IPS DF 6.9 (cell line): ENCODE data around the gene RHOF.
A peak's percentile ranks its signal among the peaks of the same experiment; 100 is the strongest.

ENCODE experiments used
- DNase-seq: peaks from one replicate; pipeline ENCODE4 v3.0.0-alpha.2; 2013; ENCODE audit warnings: low read depth, low spot score
- H3K27ac ChIP-seq: one replicate; pipeline ENCODE4 v1.5.1; 2013; ENCODE audit warnings: low read length, control low read depth
- H3K27me3 ChIP-seq: 2 replicates; pipeline ENCODE4 v1.6.1; 2013; ENCODE audit warnings: mild to moderate bottlenecking, low read length; ENCODE audit not compliant: control insufficient read depth, insufficient read depth
- H3K36me3 ChIP-seq: 2 replicates; pipeline ENCODE4 v1.6.1; 2013; ENCODE audit warnings: low read length; ENCODE audit not compliant: control insufficient read depth, insufficient read depth
- H3K4me1 ChIP-seq: 2 replicates; pipeline ENCODE4 v1.6.1; 2013; ENCODE audit warnings: low read length; ENCODE audit not compliant: control insufficient read depth, insufficient read depth
- H3K4me3 ChIP-seq: 2 replicates; pipeline ENCODE4 v1.5.1; 2013; ENCODE audit warnings: mild to moderate bottlenecking, low read length
- H3K9me3 ChIP-seq: 2 replicates; pipeline ENCODE4 v1.6.1; 2013; ENCODE audit warnings: low read length, inconsistent platforms; ENCODE audit not compliant: control insufficient read depth, insufficient read depth
- WGBS: extraction: QIAGEN DNeasy Blood & Tissue Kit; methylation state at CpG from one replicate; pipeline ENCODE4 v1.1.7; 2013; ENCODE audit warnings: mixed read lengths, missing lambda C conversion rate; ENCODE audit not compliant: insufficient read length, insufficient coverage; 5-methylcytosine and 5-hydroxymethylcytosine counted together

Gene RHOF

DNA sequence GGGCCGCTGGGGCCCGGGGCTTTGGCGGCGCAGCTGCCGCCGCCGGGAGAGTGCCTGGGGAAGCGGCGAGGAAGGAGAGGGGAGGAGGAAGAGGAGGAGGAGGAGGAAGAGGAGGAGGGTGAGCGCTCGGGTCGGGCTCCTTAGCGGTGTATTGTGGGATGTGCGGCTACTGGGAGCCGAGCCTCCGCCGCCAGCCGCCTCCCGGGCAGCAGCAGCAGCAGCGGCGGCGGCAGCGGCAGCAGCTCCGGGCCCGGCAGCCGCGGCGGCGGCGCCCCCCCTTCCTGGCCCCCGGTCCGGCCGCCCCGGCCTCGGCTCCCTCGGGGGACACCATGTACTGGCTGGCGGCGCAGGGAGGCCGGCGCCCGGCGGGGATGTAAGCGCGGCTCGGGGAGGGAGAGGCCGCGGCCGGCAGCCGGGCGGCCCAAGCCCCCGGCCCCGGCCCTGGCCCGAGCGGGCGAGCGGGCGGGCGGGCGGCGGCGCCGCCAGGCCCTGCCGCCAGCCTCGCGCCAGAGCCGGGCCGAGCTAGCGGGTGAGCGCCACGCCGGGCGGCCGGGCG lies 10.5 kb upstream of the RHOF start, which contains the start of gene SETD1B:
TSS of gene SETD1B (plus strand) at position 149 of the 556 bp plus-strand sequence. CDS start 729 bp downstream, outside the sequence.
- peaks cover 4% of the 10 kb centered on the region; the same call in 1 of the 2 replicates for H3K4me1 ChIP-seq
- DNase-seq = no peak
- H3K27me3 ChIP-seq = no peaks in the 10 kb centered on the region
- no peaks in the 10 kb centered on the region for H3K36me3 ChIP-seq
- WGBS = no CpG with 5 or more reads among the region's 74 CpGs
- H3K9me3 ChIP-seq = no peaks in the 10 kb centered on the region
- H3K4me3 ChIP-seq = peak within 1 kb of the TSS; percentile 42; the same call in 1 of the 2 replicates
- H3K27ac ChIP-seq = no peak within 1 kb of the TSS

DNA sequence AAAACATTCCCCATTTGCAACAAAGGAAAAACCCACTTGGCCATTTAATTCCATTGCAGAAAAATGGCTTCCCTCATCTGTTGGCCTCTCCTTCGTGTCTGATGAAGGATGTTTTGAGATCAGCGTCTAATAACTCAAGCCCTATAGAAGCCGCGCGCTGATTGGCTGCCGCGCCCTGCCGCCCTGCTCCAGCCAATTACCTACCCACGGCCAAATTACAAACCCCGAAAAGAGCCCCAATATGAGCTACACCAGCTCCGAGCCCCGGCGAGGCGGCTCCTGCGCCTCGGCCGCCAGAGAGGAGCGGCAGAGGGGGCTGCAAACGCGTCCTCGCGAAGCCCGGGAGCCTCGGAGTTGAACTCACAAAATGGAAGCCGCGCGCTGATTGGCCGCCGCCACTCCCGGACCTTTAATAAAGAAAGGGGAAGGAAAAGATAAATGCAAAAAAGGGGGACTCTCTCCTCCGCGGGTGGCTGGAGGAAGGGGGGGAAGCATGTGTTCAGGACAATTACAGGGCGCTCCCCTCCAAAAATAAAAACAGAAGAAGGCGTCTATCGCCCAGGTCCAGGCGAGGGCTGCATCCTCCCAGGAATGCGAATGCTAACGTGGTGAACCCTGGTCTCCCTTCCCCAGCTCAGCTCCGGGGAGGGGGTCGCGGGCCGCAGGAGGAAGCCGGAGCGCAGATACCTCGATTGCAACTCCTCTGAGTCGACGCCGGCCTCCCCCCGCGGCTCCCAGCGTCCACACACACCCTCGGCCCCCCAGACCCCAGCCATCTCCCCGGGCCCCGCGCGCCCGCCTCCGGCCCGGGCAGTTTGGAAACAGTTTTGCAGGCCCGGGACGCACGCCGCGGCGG lies 9.6 kb upstream of the RHOF start:
- H3K36me3 ChIP-seq = no peaks in the 10 kb centered on the region
- no peak overlapping the region for H3K27ac ChIP-seq
- no CpG with 5 or more reads among the region's 65 CpGs for WGBS
- H3K27me3 ChIP-seq = no peaks in the 10 kb centered on the region
- no peaks in the 10 kb centered on the region for H3K9me3 ChIP-seq
- peak overlapping the region; percentile 42; the same call in 1 of the 2 replicates for H3K4me3 ChIP-seq
- no peak for DNase-seq
- H3K4me1 ChIP-seq = peaks cover 6% of the 10 kb centered on the region; the same call in 1 of the 2 replicates

DNA sequence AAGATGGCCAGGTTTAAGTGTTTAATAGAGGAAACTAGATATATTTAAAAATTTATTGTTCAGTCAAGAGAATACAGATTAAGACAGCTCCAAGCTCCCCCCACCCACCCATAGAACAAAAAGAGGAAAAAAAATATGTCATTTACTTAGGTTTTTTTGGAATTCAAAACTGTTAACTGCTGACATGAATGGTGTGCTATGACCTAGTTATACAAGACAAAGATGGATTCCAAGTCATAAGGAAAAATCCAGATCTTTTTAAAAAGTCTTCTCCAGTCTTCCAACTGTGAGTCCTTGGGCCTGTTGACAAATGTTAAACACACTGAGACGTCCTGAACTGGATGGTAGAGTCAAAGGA lies 9.0 kb upstream of the RHOF start:
- Histone ChIP-seq H3K27ac (no peak overlapping the region), H3K27me3 (no peaks in the 10 kb centered on the region), H3K4me3 (peak overlapping the region; percentile 42; the same call in 1 of the 2 replicates), H3K9me3 (no peaks in the 10 kb centered on the region), H3K36me3 (no peaks in the 10 kb centered on the region), H3K4me1 (peaks cover 10% of the 10 kb centered on the region)
- no CpG with 5 or more reads among the region's 1 CpG for WGBS
- no peak for DNase-seq

DNA sequence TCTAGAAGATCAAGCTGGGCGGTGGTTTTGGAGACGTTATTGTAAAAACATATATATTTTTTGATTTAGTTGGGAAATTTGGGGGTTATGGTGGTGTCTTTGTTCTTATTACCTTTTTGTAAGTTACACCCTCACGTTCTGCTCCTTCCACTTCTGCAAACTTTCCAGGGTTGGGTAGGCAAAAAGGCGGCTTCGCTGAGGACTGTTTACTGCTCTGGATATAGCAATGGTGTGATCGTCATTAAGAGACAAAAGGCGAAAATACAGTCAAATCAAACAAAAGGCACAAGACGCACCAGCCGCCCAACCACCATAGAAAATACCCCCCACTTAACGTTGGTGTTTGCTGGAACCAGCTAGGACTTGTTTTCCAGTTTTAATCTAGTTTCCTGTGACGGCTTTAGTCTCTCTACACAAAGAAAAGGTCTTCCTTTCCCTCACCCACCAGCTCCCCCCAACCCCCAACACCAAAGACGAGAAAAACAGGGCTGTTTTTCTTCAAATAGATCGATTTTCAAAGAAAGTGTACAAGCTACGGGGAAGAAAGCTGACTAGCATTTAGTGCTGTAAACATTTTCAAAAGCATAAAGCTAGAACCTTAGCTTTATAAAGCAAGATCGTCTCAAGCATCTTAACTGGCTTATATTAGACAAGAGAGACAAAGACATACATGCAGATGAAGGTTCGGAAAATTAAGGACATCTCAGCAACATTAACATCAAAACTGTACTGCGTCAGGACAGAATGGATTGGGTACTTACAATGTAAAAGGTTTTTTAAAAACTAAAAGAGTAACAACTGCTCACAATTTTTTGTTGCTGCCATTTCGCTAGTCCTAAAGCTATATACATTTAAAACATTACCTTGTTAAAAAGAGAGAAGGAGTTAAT lies 8.4 kb upstream of the RHOF start:
- H3K36me3 ChIP-seq = no peaks in the 10 kb centered on the region
- H3K27me3 ChIP-seq = no peaks in the 10 kb centered on the region
- no peak overlapping the region for H3K27ac ChIP-seq
- no peak for DNase-seq
- no peaks in the 10 kb centered on the region for H3K9me3 ChIP-seq
- H3K4me3 ChIP-seq = peak overlapping the region; percentile 60; the same call in 1 of the 2 replicates
- H3K4me1 ChIP-seq = peaks cover 13% of the 10 kb centered on the region
- 100% methylated on average over 2 of the region's 18 CpGs for WGBS

DNA sequence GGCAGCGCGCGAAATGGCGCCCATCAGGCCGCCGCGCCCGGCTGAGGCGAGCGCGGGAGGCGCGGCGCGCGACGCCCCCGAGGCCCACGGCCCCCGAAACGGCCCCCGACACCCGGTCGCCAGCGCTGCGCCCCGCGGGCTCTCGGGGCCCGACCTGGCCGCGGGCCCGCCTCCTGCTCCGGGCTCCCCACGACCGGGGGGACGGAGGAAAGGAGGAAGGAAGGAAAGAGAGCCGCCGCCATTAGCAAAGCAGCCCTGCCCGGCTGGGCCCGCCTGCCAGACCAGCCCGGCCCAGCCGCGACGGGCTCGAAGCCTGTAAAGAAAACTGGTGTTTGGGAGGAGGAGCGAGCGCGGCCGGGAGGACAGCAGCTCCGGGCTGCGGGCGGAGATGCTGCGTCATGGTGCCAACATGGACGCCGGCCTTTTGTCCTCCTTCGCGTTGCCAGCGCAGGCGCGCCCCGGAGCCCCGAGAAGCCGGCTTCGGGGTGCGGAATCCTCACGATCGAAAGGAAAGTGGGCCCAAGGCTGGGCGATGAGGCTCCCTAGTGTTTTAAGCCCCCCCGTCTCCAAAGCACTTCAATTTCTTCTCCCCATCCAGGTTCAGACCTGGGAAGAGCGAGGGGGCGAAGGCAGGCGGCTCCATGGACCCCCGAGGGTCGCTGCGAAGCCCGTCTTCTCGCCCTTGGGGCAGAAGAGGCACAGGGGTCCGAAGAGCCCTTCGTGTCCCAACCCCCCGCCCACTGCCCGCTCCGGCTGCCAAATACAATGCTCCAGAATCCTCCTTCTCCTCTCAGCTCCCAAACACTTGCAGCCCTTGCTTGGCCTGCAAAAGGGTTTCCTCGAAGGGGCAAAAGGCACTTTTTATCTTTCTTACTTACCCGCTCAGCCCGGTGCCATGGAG lies 7.5 kb upstream of the RHOF start:
- Histone ChIP-seq H3K4me1 (peaks cover 13% of the 10 kb centered on the region), H3K9me3 (no peaks in the 10 kb centered on the region), H3K27ac (no peak overlapping the region), H3K27me3 (no peaks in the 10 kb centered on the region), H3K4me3 (peak overlapping the region; percentile 60), H3K36me3 (peaks cover under 1% of the 10 kb centered on the region)
- WGBS = no CpG with 5 or more reads among the region's 86 CpGs
- DNase-seq = no peak

DNA sequence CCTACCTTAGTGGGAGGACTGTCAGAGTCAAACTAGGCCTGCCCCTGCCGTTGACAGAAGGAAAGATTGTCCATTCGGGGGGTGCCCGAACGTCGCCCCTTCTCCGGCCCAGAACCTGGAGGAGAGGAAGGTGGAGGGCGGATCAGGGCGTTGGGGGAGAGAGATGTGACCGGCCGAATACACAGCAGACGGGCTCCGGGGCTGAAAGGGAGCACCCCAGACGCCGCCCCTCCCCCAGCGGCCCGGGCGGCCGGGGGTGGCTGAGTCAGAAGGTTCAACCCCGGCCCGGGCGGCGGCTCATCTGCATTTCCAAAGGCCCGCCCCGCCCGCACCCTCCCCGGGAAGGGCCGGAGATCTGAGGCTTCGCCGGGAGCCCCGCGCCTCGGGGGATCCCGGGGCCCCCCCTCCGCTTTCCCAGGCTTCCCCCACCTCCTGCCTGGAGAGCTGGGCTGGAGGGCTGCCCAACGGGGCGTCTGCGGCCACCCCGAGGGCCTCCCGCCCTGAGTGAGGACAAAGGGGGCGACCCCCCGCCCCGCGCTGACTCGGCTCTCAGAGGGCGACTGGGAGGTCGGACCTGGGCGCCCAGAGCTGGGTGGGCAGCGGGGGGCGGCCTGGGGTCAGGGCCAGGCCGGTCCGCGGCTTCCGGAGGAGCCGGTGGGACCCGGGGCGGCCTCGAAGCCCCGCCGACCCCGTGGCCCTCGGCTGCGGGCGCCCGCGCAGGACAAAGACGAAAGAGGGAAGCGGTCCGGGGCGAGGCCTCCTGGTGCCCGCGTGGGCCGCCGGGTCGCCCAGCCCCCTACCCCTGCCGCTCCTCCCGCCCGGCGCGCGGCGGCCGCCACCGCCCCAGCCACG lies 6.6 kb upstream of the RHOF start:
- Histone ChIP-seq H3K27ac (no peak overlapping the region), H3K36me3 (peaks cover 4% of the 10 kb centered on the region), H3K9me3 (no peaks in the 10 kb centered on the region), H3K4me3 (peak overlapping the region; percentile 60; the same call in 1 of the 2 replicates), H3K27me3 (no peaks in the 10 kb centered on the region), H3K4me1 (peaks cover 11% of the 10 kb centered on the region)
- WGBS = no CpG with 5 or more reads among the region's 84 CpGs
- no peak for DNase-seq

DNA sequence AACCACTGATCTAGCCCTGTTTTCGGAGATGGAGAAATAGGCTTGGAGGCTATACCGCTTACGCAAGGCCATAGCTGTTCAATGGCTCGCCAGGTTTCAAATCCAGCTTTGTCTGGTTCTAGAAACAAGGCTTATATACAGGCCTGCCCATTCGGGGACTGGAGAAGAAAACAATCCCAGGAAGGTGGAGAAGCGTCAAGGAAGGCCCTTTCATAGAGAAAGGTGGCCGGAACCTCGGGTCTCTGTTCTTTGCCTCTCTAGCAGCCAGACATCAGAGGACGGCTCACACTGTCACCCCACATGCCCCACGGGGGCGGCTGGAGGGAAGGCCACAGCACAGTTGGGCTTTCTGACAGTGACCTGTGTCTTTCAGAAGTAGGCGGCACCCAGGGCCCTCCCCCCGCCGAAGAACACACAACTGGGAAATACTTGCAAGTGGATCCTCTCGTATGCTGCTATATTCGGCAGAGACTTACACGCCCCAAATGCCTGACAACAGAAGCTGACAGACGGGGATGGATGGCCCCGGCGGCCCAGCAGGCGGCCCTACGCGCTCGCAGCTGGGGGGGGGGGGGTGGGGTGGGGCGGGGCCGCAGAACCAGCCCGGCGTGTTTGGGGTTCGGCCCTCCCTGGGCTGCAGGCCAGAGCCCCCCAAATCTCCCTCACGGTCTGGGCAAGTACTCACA lies 5.8 kb upstream of the RHOF start:
- WGBS = no CpG with 5 or more reads among the region's 30 CpGs
- Histone ChIP-seq H3K36me3 (peaks cover 4% of the 10 kb centered on the region), H3K27ac (no peak overlapping the region), H3K9me3 (no peaks in the 10 kb centered on the region), H3K4me3 (peak overlapping the region; percentile 60; the same call in 1 of the 2 replicates), H3K4me1 (peaks cover 11% of the 10 kb centered on the region), H3K27me3 (no peaks in the 10 kb centered on the region)
- DNase-seq = no peak

DNA sequence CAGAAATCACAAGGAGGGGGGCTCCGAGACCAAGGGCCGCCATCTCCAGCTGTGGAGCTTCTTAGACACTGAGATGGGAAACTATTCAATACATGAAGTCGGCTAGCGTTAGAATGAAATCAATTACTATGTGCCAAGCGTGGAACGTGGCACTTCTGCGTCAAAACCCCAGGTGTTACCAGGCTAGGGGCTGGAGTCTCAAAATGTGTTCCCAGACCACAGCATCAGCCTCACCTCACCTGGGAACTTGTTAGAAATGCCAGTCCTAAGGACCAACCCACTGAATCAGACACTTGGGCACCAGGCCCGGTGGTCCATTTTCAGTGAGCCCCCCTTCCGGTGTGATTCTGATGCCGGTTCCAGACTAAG lies 5.3 kb upstream of the RHOF start:
- no peak for DNase-seq
- no CpG with 5 or more reads among the region's 10 CpGs for WGBS
- peaks cover 4% of the 10 kb centered on the region for H3K36me3 ChIP-seq
- H3K27ac ChIP-seq = no peak overlapping the region
- no peak overlapping the region; the same call in 1 of the 2 replicates for H3K4me3 ChIP-seq
- H3K27me3 ChIP-seq = no peaks in the 10 kb centered on the region
- no peaks in the 10 kb centered on the region for H3K9me3 ChIP-seq
- H3K4me1 ChIP-seq = peaks cover 11% of the 10 kb centered on the region
